Sigmoid colon (tissue), 7 donors: ENCODE measurements around the gene GAREM1. TPM values are rescaled to one million over a fixed set of nuclear protein-coding genes. Genes with fewer than 3 reads are reported as not detected.
A peak's percentile ranks its signal among the peaks of the same experiment; 100 is the strongest.

Experiments
- DNase-seq: peaks from one replicate; pipeline ENCODE4 v3.0.0-alpha.2; 2019
- H3K27ac ChIP-seq, 4 donors: fragments of 200-600 bp; sonication (generic); one replicate each; pipeline ENCODE4 v1.5.1; 2016 to 2019; ENCODE audit warnings: mild to moderate bottlenecking in 1 of 4
- H3K27me3 ChIP-seq, 3 donors: fragments of 200-600 bp; sonication (generic); one replicate each; pipeline ENCODE4 v1.5.1; 2019; ENCODE audit warnings: mild to moderate bottlenecking in 1 of 3
- H3K36me3 ChIP-seq, 4 donors: fragments of 200-600 bp; sonication (generic); one replicate each; pipeline ENCODE4 v1.5.1; 2016 to 2019
- H3K4me1 ChIP-seq, 4 donors: fragments of 200-600 bp; sonication (generic); one replicate each; pipeline ENCODE4 v1.5.1; 2017 to 2019
- H3K4me3 ChIP-seq, 4 donors: fragments of 200-600 bp; sonication (generic); one replicate each; pipeline ENCODE4 v1.5.1; 2017 to 2019; ENCODE audit warnings: mild to moderate bottlenecking in 2 of 4, moderate library complexity in 1 of 4
- H3K9me3 ChIP-seq, 4 donors: fragments of 200-600 bp in 3 of 4; sonication (generic) in 3 of 4; one replicate each; pipeline versions ENCODE4 v1.5.1 to v1.6.1; 2013 to 2019
- EP300 ChIP-seq, 4 donors: sonication (generic); formaldehyde crosslinking; IDR thresholded peaks; one replicate each; pipeline ENCODE4 v1.6.1; 2017; ENCODE audit warnings: antibody characterized with exemption in 4 of 4
- POLR2A ChIP-seq, 2 donors: fragments of 450-650 bp; IDR thresholded peaks; one replicate each; pipeline ENCODE4 v1.6.1; 2016; ENCODE audit warnings: antibody characterized with exemption in 2 of 2, mild to moderate bottlenecking in 2 of 2, moderate library complexity in 2 of 2
- POLR2AphosphoS5 ChIP-seq, 4 donors: sonication (generic); formaldehyde crosslinking; IDR thresholded peaks; one replicate each; pipeline ENCODE4 v1.6.1; 2017; ENCODE audit warnings: antibody characterized with exemption in 4 of 4
- WGBS, 2 donors: extraction: QIAGEN DNeasy Blood & Tissue Kit; methylation state at CpG; one replicate each; pipeline ENCODE4 v1.1.7; 2013; 5-methylcytosine and 5-hydroxymethylcytosine counted together
- intact Hi-C: fragments of 100-400 bp; cut with DNase I; formaldehyde crosslinking; loops from one replicate; pipeline ENCODE4 v1.15.1; 2023
- polyA plus RNA-seq, 3 donors: library from polyadenylated mRNA; stranded (reverse); fragments of 200-250 nt; gene quantifications; one replicate each; pipeline ENCODE4 v1.2.3, GENCODE V29; 2013
- total RNA-seq, 4 donors: library from RNA; depleted of rRNA; stranded (reverse); fragments of >200 nt; gene quantifications; one replicate each; pipeline ENCODE4 v1.1.0, GENCODE V29; 2016
- TF ChIP-seq, protein P1 (sequence below), 4 experiments: fragments of 450-650 bp in 3 of 4; fragments of 200-600 bp in 1 of 4; IDR thresholded peaks; one replicate each; pipeline ENCODE4 v1.5.1; 2016 to 2019; ENCODE audit warnings: antibody characterized with exemption in 4 of 4, mild to moderate bottlenecking in 3 of 4, moderate library complexity in 2 of 4
- donor health status: healthy with polysubstance abuse.
- donor health status: Bipolar disorder and iron deficiency.
- donor health status: healthy.

The GAREM1 gene
- total and polyA plus RNA-seq, 7 donors: 4.9 to 11.8 (median 6.6) TPM

DNA sequence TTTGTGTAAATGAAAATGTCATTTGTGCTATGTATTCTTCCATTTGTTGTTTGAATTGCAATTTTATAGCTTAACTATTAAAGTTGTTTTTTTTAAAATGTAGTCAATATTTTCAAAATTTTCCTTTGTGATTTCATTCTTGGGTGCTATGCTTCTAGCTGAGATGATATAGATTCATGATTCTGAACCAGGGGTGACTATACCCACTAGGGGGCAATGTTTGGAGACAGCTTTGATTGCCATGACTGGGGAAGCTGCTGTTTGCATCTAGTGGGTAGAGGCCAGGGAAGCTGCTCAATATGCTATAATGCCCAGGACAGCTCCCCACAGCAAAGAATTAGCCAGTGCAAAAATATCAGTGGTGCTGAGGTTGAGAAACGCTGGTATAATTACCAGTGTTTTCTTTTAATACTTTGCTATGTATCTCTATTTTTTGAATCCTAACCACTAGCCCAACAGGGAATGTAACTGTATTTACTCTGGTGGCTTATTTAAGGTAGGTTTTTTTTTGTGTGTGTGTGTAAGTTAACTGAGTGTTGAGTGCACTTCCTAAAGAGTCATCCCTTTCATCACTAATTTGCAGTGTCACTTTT is 181.1 kb downstream of the GAREM1 start:
- H3K27ac ChIP-seq: no peak overlapping the region
- H3K27me3 ChIP-seq: no peaks in the 10 kb centered on the region
- TF ChIP-seq, protein P1, sequence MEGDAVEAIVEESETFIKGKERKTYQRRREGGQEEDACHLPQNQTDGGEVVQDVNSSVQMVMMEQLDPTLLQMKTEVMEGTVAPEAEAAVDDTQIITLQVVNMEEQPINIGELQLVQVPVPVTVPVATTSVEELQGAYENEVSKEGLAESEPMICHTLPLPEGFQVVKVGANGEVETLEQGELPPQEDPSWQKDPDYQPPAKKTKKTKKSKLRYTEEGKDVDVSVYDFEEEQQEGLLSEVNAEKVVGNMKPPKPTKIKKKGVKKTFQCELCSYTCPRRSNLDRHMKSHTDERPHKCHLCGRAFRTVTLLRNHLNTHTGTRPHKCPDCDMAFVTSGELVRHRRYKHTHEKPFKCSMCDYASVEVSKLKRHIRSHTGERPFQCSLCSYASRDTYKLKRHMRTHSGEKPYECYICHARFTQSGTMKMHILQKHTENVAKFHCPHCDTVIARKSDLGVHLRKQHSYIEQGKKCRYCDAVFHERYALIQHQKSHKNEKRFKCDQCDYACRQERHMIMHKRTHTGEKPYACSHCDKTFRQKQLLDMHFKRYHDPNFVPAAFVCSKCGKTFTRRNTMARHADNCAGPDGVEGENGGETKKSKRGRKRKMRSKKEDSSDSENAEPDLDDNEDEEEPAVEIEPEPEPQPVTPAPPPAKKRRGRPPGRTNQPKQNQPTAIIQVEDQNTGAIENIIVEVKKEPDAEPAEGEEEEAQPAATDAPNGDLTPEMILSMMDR (IDR thresholded peaks at IDR 0.05): peak in 3 of 4 experiments; percentile 38 to 66 (median 55)
- TF ChIP-seq EP300 (IDR thresholded peaks at IDR 0.05): no peak
- H3K36me3 ChIP-seq: peaks cover 0 to 18% (median 3%) of the 10 kb centered on the region in 4 donors
- H3K4me3 ChIP-seq: no peak overlapping the region
- DNase-seq: no peak
- no peaks in the 10 kb centered on the region for H3K4me1 ChIP-seq
- intact Hi-C loops: loop anchor here (1.0 to 10.0 kb wide), 2 partner anchors 182 to 195 kb away; partner anchors contain the start of gene RNF138
- no peaks in the 10 kb centered on the region for H3K9me3 ChIP-seq
- WGBS, 2 donors: 6 to 12% methylated on average over 1 of the region's 1 CpG

DNA sequence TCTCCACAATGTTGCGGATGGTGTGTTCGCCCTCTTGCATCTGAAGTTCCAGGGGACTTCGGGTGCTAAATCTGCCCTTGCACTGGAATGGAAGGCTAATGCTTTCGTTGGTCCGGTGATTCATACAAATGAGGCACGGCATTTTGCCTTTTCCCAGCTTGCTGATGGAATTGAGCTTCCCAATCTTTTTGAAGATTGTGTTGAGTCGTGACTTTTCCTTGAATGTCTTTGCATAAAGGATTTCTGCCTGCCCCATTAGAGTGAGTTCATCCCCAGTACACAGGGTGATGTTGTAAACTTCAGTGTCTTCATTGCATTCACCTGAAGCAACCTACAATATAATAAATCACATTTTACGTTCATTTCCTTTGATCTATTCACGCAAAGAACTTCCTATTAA is 182.8 kb downstream of the GAREM1 start:
- H3K9me3 ChIP-seq: no peaks in the 10 kb centered on the region
- H3K4me1 ChIP-seq: peaks cover 0 to 12% (median 11%) of the 10 kb centered on the region in 4 donors
- WGBS, 2 donors: 90 to 92% methylated on average over 9 of the region's 9 CpGs
- TF ChIP-seq POLR2AphosphoS5 (IDR thresholded peaks at IDR 0.05): no peak
- TF ChIP-seq EP300 (IDR thresholded peaks at IDR 0.05): no peak
- no peak for TF ChIP-seq POLR2A (IDR thresholded peaks at IDR 0.05)
- TF ChIP-seq, protein P1 (IDR thresholded peaks at IDR 0.05): no peak
- no peak for DNase-seq
- H3K27me3 ChIP-seq: no peaks in the 10 kb centered on the region
- H3K4me3 ChIP-seq: no peak overlapping the region
- intact Hi-C loops: loop anchor here (10.0 kb wide), 1 partner anchor 193 kb away; the partner anchor contains the start of gene RNF138
- H3K36me3 ChIP-seq: peaks cover 0 to 18% (median 3%) of the 10 kb centered on the region in 4 donors
- H3K27ac ChIP-seq: no peak overlapping the region

DNA sequence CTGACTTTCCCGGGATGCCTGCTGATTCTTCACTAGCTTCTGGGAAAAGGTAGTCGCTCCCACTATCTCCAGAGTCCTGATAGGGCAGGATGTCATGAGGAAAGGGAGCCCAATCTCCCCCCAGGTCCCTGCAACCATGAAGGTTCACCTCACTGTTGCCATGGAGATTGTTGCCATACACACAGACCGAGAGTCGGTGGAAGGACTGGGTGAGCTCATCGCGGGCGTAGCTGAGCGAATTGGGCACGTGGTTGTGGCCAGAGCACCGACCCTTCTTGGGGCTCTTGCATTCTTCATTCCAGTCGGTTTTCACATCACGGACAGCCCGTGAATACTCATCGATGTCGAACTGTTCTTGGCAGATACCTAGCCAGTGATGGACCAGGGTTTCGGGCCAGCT is 183.4 kb downstream of the GAREM1 start:
- H3K4me3 ChIP-seq: no peak overlapping the region
- no peak for TF ChIP-seq POLR2A (IDR thresholded peaks at IDR 0.05)
- WGBS, 2 donors: 91 to 93% methylated on average over 16 of the region's 16 CpGs
- peaks cover 0 to 18% (median 3%) of the 10 kb centered on the region in 4 donors for H3K36me3 ChIP-seq
- no peak overlapping the region for H3K27ac ChIP-seq
- no peak for DNase-seq
- peaks cover 0 to 19% (median 15%) of the 10 kb centered on the region in 4 donors for H3K4me1 ChIP-seq
- H3K27me3 ChIP-seq: no peaks in the 10 kb centered on the region
- intact Hi-C loops: loop anchor here (10.0 kb wide), 1 partner anchor 192 kb away; the partner anchor contains the start of gene RNF138
- H3K9me3 ChIP-seq: no peaks in the 10 kb centered on the region

DNA sequence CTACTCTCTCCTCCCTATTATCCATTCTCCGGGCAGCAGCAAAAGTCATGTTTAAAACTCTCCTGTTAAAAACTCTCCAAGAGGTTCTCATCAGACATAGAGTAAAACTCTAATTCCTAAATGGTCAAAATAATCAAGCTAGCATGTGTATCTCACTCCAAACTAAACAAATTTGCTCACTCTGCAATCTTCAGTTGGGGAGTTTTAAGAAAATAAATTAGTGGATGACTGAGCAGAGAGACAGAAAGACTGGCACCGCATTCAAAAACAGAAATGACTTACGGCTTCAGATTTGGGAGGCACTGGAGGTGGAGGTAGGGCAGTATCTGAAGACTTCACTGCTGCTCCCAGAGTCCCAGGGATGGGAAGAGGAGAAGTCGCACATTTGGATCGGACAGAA is 183.9 kb downstream of the GAREM1 start:
- Histone ChIP-seq H3K27ac (no peak overlapping the region), H3K27me3 (no peaks in the 10 kb centered on the region), H3K9me3 (no peaks in the 10 kb centered on the region), H3K36me3 (peaks cover 0 to 18% (median 3%) of the 10 kb centered on the region in 4 donors), H3K4me3 (no peak overlapping the region), H3K4me1 (peaks cover 0 to 19% (median 15%) of the 10 kb centered on the region in 4 donors)
- no peak for DNase-seq
- intact Hi-C loops: loop anchor here (10.0 kb wide), 1 partner anchor 192 kb away; the partner anchor contains the start of gene RNF138
- 85 to 96% methylated on average over 5 of the region's 5 CpGs for WGBS, 2 donors
- TF ChIP-seq POLR2A (IDR thresholded peaks at IDR 0.05) (no peak), POLR2AphosphoS5 (IDR thresholded peaks at IDR 0.05) (no peak), EP300 (IDR thresholded peaks at IDR 0.05) (no peak)
- TF ChIP-seq, protein P1 (IDR thresholded peaks at IDR 0.05): no peak

DNA sequence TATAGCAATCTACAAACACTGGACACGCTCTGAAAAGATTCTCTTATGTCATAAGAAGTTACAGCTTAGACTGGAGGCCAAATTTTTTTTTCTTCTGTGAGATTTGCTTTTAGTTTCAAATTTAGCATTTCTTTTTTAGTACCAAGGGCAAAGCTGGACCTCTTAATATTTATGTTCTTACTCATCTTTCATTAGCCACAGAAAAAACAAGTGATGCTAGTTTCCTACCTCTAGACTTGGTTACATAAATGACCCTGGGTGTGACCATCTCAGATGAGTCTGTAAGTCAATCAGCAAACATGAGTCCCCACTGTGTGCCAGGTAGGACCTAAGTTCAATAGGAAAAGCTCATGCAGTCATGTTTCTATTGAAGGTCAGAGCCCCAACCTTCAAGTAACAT is 186.4 kb downstream of the GAREM1 start:
- intact Hi-C loops: loop anchor here (10.0 kb wide), 1 partner anchor 189 kb away; the partner anchor contains the start of gene RNF138
- no peak for DNase-seq
- Histone ChIP-seq H3K4me1 (peaks cover 0 to 34% (median 28%) of the 10 kb centered on the region in 4 donors), H3K9me3 (no peaks in the 10 kb centered on the region), H3K36me3 (peaks cover 0 to 18% (median 3%) of the 10 kb centered on the region in 4 donors), H3K27me3 (no peaks in the 10 kb centered on the region), H3K4me3 (no peak overlapping the region), H3K27ac (no peak overlapping the region)
- TF ChIP-seq EP300 (IDR thresholded peaks at IDR 0.05): no peak
- TF ChIP-seq, protein P1 (IDR thresholded peaks at IDR 0.05): no peak
- no peak for TF ChIP-seq POLR2AphosphoS5 (IDR thresholded peaks at IDR 0.05)
- TF ChIP-seq POLR2A (IDR thresholded peaks at IDR 0.05): no peak
- 78 to 90% methylated on average over 1 of the region's 1 CpG for WGBS, 2 donors
